ENCODE data around the gene SPATA45.

SPATA45 gene

DNA sequence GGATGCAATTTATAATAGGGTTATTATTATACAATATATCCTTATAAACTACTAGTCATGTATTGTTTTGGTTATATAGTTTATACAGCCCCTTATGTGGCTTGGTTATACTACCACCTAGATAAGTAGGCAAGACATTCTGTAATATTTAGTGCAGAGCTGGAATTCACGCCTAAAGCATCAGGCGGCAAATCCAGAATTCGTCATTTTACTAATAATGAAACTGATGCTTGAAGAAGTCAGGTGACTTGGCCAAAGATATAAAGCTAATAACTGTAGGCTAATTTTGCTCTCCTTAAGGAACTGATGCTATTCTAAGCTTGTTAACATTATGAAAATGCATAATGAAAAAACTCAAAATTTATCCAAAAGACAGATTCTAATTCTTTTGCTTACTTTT lies 66.7 kb downstream of the SPATA45 start:
- no peak for DNase-seq (ENCODE audit: low read depth)
